Suprapubic skin (tissue), 3 donors: ENCODE results near the gene PTTG1IP2.

Experiments
- CTCF ChIP-seq, 2 donors: fragments of 200-600 bp in 1 of 2; fragments of 450-650 bp in 1 of 2; sonication (generic) in 1 of 2; IDR thresholded peaks; one replicate each; pipeline ENCODE4 v1.5.1; 2016 to 2019; ENCODE audit warnings: antibody characterized with exemption in 2 of 2, mild to moderate bottlenecking in 1 of 2, moderate library complexity in 1 of 2
- EP300 ChIP-seq: sonication (generic); formaldehyde crosslinking; IDR thresholded peaks from one replicate; pipeline ENCODE4 v1.6.1; 2017; ENCODE audit warnings: antibody characterized with exemption

GRCh38 chr7:90540406-90540805 is 71.0 kb downstream of the PTTG1IP2 start:
- TF ChIP-seq CTCF (IDR thresholded peaks at IDR 0.05) (no peak), EP300 (no peak)
